Neuron (in vitro differentiated cells): ENCODE data around the gene COL3A1.

ENCODE experiments used
- H2AFZ ChIP-seq: one replicate; pipeline ENCODE4 v1.6.1; 2013; ENCODE audit warnings: low read depth, mild to moderate bottlenecking, inconsistent platforms, low read length, moderate library complexity
- H3K27me3 ChIP-seq: one replicate; pipeline ENCODE4 v1.6.1; 2013; ENCODE audit warnings: low read length; ENCODE audit not compliant: insufficient read depth
- H3K36me3 ChIP-seq: one replicate; pipeline ENCODE4 v1.6.1; 2013; ENCODE audit warnings: low read length; ENCODE audit not compliant: insufficient read depth
- H3K4me1 ChIP-seq: one replicate; pipeline ENCODE4 v1.6.1; 2013; ENCODE audit warnings: low read length; ENCODE audit not compliant: insufficient read depth
- H3K4me3 ChIP-seq: 2 replicates; pipeline ENCODE4 v1.5.1; 2013; ENCODE audit warnings: mild to moderate bottlenecking, low read length, moderate library complexity
- H3K9me3 ChIP-seq: one replicate; pipeline ENCODE4 v1.6.1; 2013; ENCODE audit warnings: low read length

The COL3A1 gene

GRCh38 chr2:189047171-189047888 is 73.2 kb downstream of the COL3A1 start:
- peaks cover 2% of the 10 kb centered on the region for H3K36me3 ChIP-seq
- no peaks in the 10 kb centered on the region for H3K9me3 ChIP-seq
- no peaks in the 10 kb centered on the region for H3K27me3 ChIP-seq
- H3K4me3 ChIP-seq, result no peak overlapping the region
- no peaks in the 10 kb centered on the region for H3K4me1 ChIP-seq
- no peak overlapping the region for H2AFZ ChIP-seq

GRCh38 chr2:189048189-189048588 is 74.0 kb downstream of the COL3A1 start:
- Histone ChIP-seq H3K4me1 (no peaks in the 10 kb centered on the region), H2AFZ (no peak overlapping the region), H3K4me3 (no peak overlapping the region), H3K27me3 (no peaks in the 10 kb centered on the region), H3K9me3 (no peaks in the 10 kb centered on the region), H3K36me3 (peaks cover 5% of the 10 kb centered on the region)

- H2AFZ ChIP-seq, result no peak overlapping the region
- no peaks in the 10 kb centered on the region for H3K27me3 ChIP-seq
- H3K4me1 ChIP-seq, result no peaks in the 10 kb centered on the region
- no peaks in the 10 kb centered on the region for H3K9me3 ChIP-seq
- no peak overlapping the region for H3K4me3 ChIP-seq
- H3K36me3 ChIP-seq, result peaks cover 5% of the 10 kb centered on the region
Measured at GRCh38 chr2:189049709-189050164, 75.6 kb downstream of the COL3A1 start.

- Histone ChIP-seq H3K36me3 (peaks cover 5% of the 10 kb centered on the region), H3K4me3 (no peak overlapping the region), H3K27me3 (no peaks in the 10 kb centered on the region)
Measured at GRCh38 chr2:189050165-189050712, 76.1 kb downstream of the COL3A1 start.

GRCh38 chr2:189056200-189057106 is 82.3 kb downstream of the COL3A1 start:
- H3K4me3 ChIP-seq, result no peak overlapping the region
- no peaks in the 10 kb centered on the region for H3K27me3 ChIP-seq
- no peaks in the 10 kb centered on the region for H3K4me1 ChIP-seq
- H3K36me3 ChIP-seq, result peaks cover 2% of the 10 kb centered on the region
- no peak overlapping the region for H2AFZ ChIP-seq
- no peaks in the 10 kb centered on the region for H3K9me3 ChIP-seq

More at GRCh38 chr2:189050165-189050712, 76.1 kb downstream of the COL3A1 start:
- no peaks in the 10 kb centered on the region for H3K9me3 ChIP-seq
- H2AFZ ChIP-seq, result no peak overlapping the region
- no peaks in the 10 kb centered on the region for H3K4me1 ChIP-seq

- no peak overlapping the region for H2AFZ ChIP-seq
- H3K9me3 ChIP-seq, result no peaks in the 10 kb centered on the region
- H3K4me3 ChIP-seq, result no peak overlapping the region
- no peaks in the 10 kb centered on the region for H3K4me1 ChIP-seq
- no peaks in the 10 kb centered on the region for H3K27me3 ChIP-seq
- peaks cover 2% of the 10 kb centered on the region for H3K36me3 ChIP-seq
Measured at GRCh38 chr2:189057316-189057715, 83.1 kb downstream of the COL3A1 start.

GRCh38 chr2:189060096-189060642 is 86.0 kb downstream of the COL3A1 start:
- no peak overlapping the region for H2AFZ ChIP-seq
- no peak overlapping the region for H3K4me3 ChIP-seq
- peaks cover 1% of the 10 kb centered on the region for H3K36me3 ChIP-seq
- no peaks in the 10 kb centered on the region for H3K9me3 ChIP-seq
- H3K4me1 ChIP-seq, result no peaks in the 10 kb centered on the region
- no peaks in the 10 kb centered on the region for H3K27me3 ChIP-seq
